GM19240 (cell line): ENCODE data around the gene SLC6A3.
"Not testable (repeated sequence)": the region's sequence is repeated elsewhere in the genome, so short reads cannot be mapped to it uniquely, and the experiment has no call there.

Source experiments
- DNase-seq: peaks from one replicate; pipeline ENCODE4 v3.0.0; 2011; ENCODE audit warnings: low spot score; ENCODE audit not compliant: insufficient read length

SLC6A3 gene

GRCh38 chr5:1465117-1465516, 19.9 kb upstream of the SLC6A3 start:
- DNase-seq, result no peak

GRCh38 chr5:1464511-1464910, 19.3 kb upstream of the SLC6A3 start:
- no peak for DNase-seq

- DNase-seq, result no peak
These were observed 18.8 kb upstream of the SLC6A3 start for GRCh38 chr5:1464096-1464446.

- DNase-seq, result no peak
These were observed 18.3 kb upstream of the SLC6A3 start for GRCh38 chr5:1463326-1464095.

GRCh38 chr5:1462358-1462757, 17.1 kb upstream of the SLC6A3 start:
- no peak for DNase-seq

- no peak for DNase-seq
These were observed 16.2 kb upstream of the SLC6A3 start for GRCh38 chr5:1461396-1461795.

GRCh38 chr5:1460054-1460682, 14.9 kb upstream of the SLC6A3 start:
- no peak for DNase-seq

- DNase-seq, result not testable (repeated sequence)
These were observed 14.2 kb upstream of the SLC6A3 start for GRCh38 chr5:1459435-1459834.

- not testable (repeated sequence) for DNase-seq
These were observed 11.1 kb upstream of the SLC6A3 start for GRCh38 chr5:1456110-1456881.

GRCh38 chr5:1453613-1454012, 8.4 kb upstream of the SLC6A3 start:
- no peak for DNase-seq

- no peak for DNase-seq
These were observed 3.9 kb upstream of the SLC6A3 start for GRCh38 chr5:1449081-1449630.

GRCh38 chr5:1448511-1449011, 3.3 kb upstream of the SLC6A3 start:
- DNase-seq, result no peak

GRCh38 chr5:1447671-1448361, 2.6 kb upstream of the SLC6A3 start:
- no peak for DNase-seq

GRCh38 chr5:1446602-1447343, 1.5 kb upstream of the SLC6A3 start:
- no peak for DNase-seq

GRCh38 chr5:1445689-1446601, 705 bp upstream of the SLC6A3 start:
- DNase-seq, result no peak

GRCh38 chr5:1444361-1445189, 665 bp downstream of the SLC6A3 start:
- DNase-seq, result no peak

GRCh38 chr5:1443991-1444360, 1.3 kb downstream of the SLC6A3 start:
- DNase-seq, result no peak

- DNase-seq, result no peak
These were observed 2.1 kb downstream of the SLC6A3 start for GRCh38 chr5:1443171-1443570.
